Activated CD8-positive, alpha-beta memory T cell treated with anti-CD3 and anti-CD28 coated beads, Interleukin-2, amount 10 ng/mL, durations not matched to agents 7 days and 5 days (primary cell): Measurements from ENCODE around the gene NKD1. TPM values are rescaled to one million over a fixed set of nuclear protein-coding genes. Genes with fewer than 3 reads are reported as not detected.

ENCODE experiments used
- ATAC-seq: fragments of 150-1000 bp; cut with Tn5 transposase; one replicate; pipeline ENCODE4 v1.10.0; 2021; ENCODE audit warnings: moderate library complexity
- CTCF ChIA-PET: fragments of 350-600 bp; sonication (Branson Sonifier 250); formaldehyde crosslinking; loops from one replicate; lab custom pipeline; 2021; ENCODE audit warnings: antibody characterized with exemption; lab: Charles Lee
- DNase-seq: peaks from one replicate; pipeline ENCODE4 v3.0.0-alpha.2; 2020
- H3K27ac Mint-ChIP-seq: one replicate; pipeline ENCODE4 v1.8.0; 2021; ENCODE audit warnings: mild to moderate bottlenecking, mixed read lengths
- H3K27me3 Mint-ChIP-seq: one replicate; pipeline ENCODE4 v1.8.0; 2021; ENCODE audit warnings: mixed read lengths
- H3K36me3 Mint-ChIP-seq: one replicate; pipeline ENCODE4 v1.8.0; 2021; ENCODE audit warnings: mild to moderate bottlenecking, mixed read lengths
- H3K4me1 Mint-ChIP-seq: one replicate; pipeline ENCODE4 v1.8.0; 2021; ENCODE audit warnings: mixed read lengths
- H3K4me3 Mint-ChIP-seq: one replicate; pipeline ENCODE4 v1.8.0; 2021; ENCODE audit warnings: mild to moderate bottlenecking, moderate library complexity, mixed read lengths
- H3K9me3 Mint-ChIP-seq: one replicate; pipeline ENCODE4 v1.8.0; 2022; ENCODE audit warnings: low read depth, mixed read lengths
- total RNA-seq, 2 experiments: library from RNA; stranded (reverse); gene quantifications; one replicate each; pipeline ENCODE4 v1.2.3, GENCODE V29; 2021

The NKD1 gene
- total RNA-seq, 2 experiments from 2014 or later: 0.33 to 2.1 TPM

DNA sequence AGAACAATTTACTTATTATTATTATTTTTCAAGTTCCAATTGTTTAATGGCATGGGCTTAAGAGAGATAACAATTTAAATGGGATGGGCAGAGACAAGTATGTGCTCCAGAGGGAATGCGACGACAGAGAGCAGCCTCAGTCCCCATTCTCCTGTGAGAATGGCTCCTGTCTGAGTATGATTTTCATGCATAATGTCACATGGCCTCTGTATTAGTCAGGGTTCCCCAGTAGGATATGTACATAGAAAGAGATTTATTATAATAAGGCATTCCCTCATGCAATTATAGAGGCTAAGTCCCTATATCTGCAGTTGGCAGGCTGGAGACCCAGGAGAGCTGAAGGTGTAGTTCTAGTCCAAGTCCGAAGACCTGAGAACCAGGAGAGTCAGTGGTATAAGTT is 22.9 kb upstream of the NKD1 start:
- DNase-seq: no peak
- no peaks in the 10 kb centered on the region for H3K4me1 Mint-ChIP-seq
- no peak for ATAC-seq
- no peaks in the 10 kb centered on the region for H3K36me3 Mint-ChIP-seq
- CTCF ChIA-PET: interaction anchor here (0.7 kb wide), 1 partner anchor 11 kb away, joined by 3 read pairs; no protein-coding TSS in a partner anchor
- peaks cover 5% of the 10 kb centered on the region for H3K9me3 Mint-ChIP-seq
- peaks cover 30% of the 10 kb centered on the region for H3K27me3 Mint-ChIP-seq
- H3K4me3 Mint-ChIP-seq: no peak overlapping the region
- no peak overlapping the region for H3K27ac Mint-ChIP-seq

DNA sequence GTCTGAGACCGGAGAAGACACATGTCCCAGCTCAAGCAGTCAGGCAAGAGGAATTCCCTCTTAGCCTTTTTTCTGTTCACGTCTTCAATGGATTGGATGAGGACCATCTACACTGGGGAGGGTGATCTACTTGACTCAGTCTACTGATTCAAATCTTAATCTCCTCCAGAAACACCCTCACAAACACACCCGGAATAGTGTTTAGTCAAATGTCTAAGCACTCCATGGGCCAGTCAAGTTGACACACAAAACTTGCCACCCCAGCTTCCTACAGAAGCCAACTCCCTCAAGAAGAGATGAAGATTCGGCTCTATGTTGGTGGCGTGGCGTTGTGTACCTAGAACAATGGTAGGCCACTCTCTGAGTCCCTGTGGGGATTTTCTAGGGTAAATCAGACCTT is 22.5 kb upstream of the NKD1 start:
- no peaks in the 10 kb centered on the region for H3K4me1 Mint-ChIP-seq
- DNase-seq (no peak), ATAC-seq (no peak)
- no peak overlapping the region for H3K27ac Mint-ChIP-seq
- H3K36me3 Mint-ChIP-seq: no peaks in the 10 kb centered on the region
- H3K27me3 Mint-ChIP-seq: peaks cover 28% of the 10 kb centered on the region
- CTCF ChIA-PET: no interaction called here
- no peak overlapping the region for H3K4me3 Mint-ChIP-seq
- peaks cover 5% of the 10 kb centered on the region for H3K9me3 Mint-ChIP-seq

GRCh38 chr16:50526249-50526648 is 21.9 kb upstream of the NKD1 start:
- no peak for ATAC-seq
- H3K4me3 Mint-ChIP-seq: no peak overlapping the region
- no peaks in the 10 kb centered on the region for H3K36me3 Mint-ChIP-seq
- CTCF ChIA-PET: no interaction called here
- H3K27ac Mint-ChIP-seq: no peak overlapping the region
- DNase-seq: no peak
- H3K27me3 Mint-ChIP-seq: peaks cover 26% of the 10 kb centered on the region
- no peaks in the 10 kb centered on the region for H3K4me1 Mint-ChIP-seq
- H3K9me3 Mint-ChIP-seq: peaks cover 5% of the 10 kb centered on the region

DNA sequence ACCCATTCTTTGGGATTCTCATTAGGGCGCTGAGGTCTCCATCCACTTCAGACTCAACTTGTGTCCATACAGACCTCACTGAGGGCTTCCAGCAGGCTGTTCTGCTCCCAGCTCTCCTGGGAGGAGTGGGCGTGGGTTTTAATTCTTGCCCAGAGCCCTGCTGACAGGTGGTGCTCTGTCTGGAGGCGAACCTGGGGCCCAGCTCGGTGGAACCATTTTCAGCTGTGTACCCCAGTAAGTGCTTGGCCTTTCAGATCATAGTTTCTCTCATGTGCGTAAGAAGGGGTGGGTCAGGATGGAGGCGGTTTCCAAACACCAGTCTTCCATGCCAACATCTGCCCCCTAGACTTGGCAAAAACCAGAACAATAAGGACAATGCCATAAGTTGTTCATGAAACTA is 21.4 kb upstream of the NKD1 start:
- Mint-ChIP-seq H3K9me3 (peaks cover 5% of the 10 kb centered on the region), H3K4me1 (no peaks in the 10 kb centered on the region), H3K36me3 (no peaks in the 10 kb centered on the region), H3K27ac (no peak overlapping the region), H3K4me3 (no peak overlapping the region), H3K27me3 (peaks cover 25% of the 10 kb centered on the region)
- ATAC-seq (no peak), DNase-seq (no peak)
- CTCF ChIA-PET: no interaction called here

GRCh38 chr16:50528820-50529219 is 19.4 kb upstream of the NKD1 start:
- Mint-ChIP-seq H3K27ac (no peak overlapping the region), H3K4me1 (no peaks in the 10 kb centered on the region), H3K27me3 (peaks cover 19% of the 10 kb centered on the region), H3K9me3 (peaks cover 5% of the 10 kb centered on the region), H3K4me3 (no peak overlapping the region), H3K36me3 (no peaks in the 10 kb centered on the region)
- no peak for DNase-seq
- no peak for ATAC-seq
- CTCF ChIA-PET: no interaction called here

GRCh38 chr16:50529334-50529733 is 18.9 kb upstream of the NKD1 start:
- Mint-ChIP-seq H3K9me3 (peaks cover 5% of the 10 kb centered on the region), H3K27me3 (peaks cover 18% of the 10 kb centered on the region), H3K36me3 (no peaks in the 10 kb centered on the region), H3K27ac (no peak overlapping the region), H3K4me3 (no peak overlapping the region), H3K4me1 (no peaks in the 10 kb centered on the region)
- ATAC-seq: no peak
- CTCF ChIA-PET: no interaction called here
- no peak for DNase-seq

DNA sequence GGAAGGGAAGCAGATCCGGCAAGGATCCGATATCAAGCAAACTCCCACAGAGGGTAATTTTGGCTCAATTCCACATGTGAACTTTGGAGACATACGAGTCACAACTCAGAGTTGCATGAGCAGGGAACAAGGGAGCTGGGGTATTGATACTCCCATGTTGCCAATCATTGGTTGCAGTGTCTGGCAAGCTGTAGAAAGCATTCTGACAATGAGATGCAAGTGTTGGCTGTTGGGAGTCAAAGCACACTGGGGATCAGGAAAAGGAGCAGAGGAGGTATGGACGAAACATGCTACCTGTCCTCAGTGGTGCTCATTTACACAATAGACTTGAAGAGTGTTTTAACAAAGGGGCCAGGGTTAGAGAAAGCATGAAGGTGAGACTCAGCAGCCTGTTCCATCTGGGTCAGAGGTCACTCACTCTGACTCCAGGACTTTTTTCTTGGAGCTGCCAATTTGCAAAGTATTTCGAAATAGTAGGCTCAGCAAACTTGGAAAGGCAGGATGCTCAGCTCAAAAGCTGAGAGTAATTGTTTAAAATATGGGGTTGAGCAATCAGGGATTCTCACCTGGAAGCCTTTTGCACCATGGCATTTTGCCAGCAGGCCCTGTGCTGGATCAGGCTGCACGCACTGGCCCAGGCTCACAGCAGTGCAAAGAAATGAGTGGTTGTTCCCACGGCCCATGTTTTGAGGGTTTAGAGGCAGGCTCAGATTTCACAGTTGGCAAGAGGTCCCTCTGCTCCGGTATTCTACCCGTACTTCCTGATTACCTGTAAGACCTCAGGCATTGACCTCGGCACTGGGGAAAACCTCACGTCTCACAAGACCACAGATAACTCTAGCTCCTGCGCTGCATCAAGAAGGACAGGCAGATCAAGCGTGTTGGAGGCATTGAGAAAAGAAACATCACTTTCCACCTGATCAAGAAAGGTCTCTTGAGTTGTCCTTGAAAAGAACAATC is 17.6 kb upstream of the NKD1 start:
- Mint-ChIP-seq H3K9me3 (peaks cover 5% of the 10 kb centered on the region), H3K4me1 (no peaks in the 10 kb centered on the region), H3K36me3 (no peaks in the 10 kb centered on the region), H3K4me3 (no peak overlapping the region), H3K27ac (no peak overlapping the region), H3K27me3 (peaks cover 15% of the 10 kb centered on the region)
- CTCF ChIA-PET: interaction anchor here (1.1 kb wide), 1 partner anchor 20 kb away, joined by 3 read pairs; no protein-coding TSS in a partner anchor
- DNase-seq (no peak), ATAC-seq (no peak)

- no peak for ATAC-seq
- no peak overlapping the region for H3K27ac Mint-ChIP-seq
- CTCF ChIA-PET: interaction anchor here (1.1 kb wide), 1 partner anchor 21 kb away, joined by 3 read pairs; no protein-coding TSS in a partner anchor
- H3K4me1 Mint-ChIP-seq: no peaks in the 10 kb centered on the region
- H3K36me3 Mint-ChIP-seq: no peaks in the 10 kb centered on the region
- peaks cover 5% of the 10 kb centered on the region for H3K9me3 Mint-ChIP-seq
- H3K4me3 Mint-ChIP-seq: no peak overlapping the region
- no peak for DNase-seq
- H3K27me3 Mint-ChIP-seq: peaks cover 15% of the 10 kb centered on the region
These were observed 16.8 kb upstream of the NKD1 start for GRCh38 chr16:50531359-50531758.

GRCh38 chr16:50531901-50532300 is 16.3 kb upstream of the NKD1 start:
- no peak for ATAC-seq
- H3K27ac Mint-ChIP-seq: no peak overlapping the region
- no peaks in the 10 kb centered on the region for H3K36me3 Mint-ChIP-seq
- no peaks in the 10 kb centered on the region for H3K4me1 Mint-ChIP-seq
- no peak overlapping the region for H3K4me3 Mint-ChIP-seq
- CTCF ChIA-PET: interaction anchor here (1.1 kb wide), 1 partner anchor 21 kb away, joined by 3 read pairs; no protein-coding TSS in a partner anchor
- H3K9me3 Mint-ChIP-seq: peaks cover 5% of the 10 kb centered on the region
- DNase-seq: no peak
- peaks cover 15% of the 10 kb centered on the region for H3K27me3 Mint-ChIP-seq

GRCh38 chr16:50532576-50532975 is 15.6 kb upstream of the NKD1 start:
- H3K4me1 Mint-ChIP-seq: no peaks in the 10 kb centered on the region
- CTCF ChIA-PET: no interaction called here
- H3K36me3 Mint-ChIP-seq: no peaks in the 10 kb centered on the region
- ATAC-seq (no peak), DNase-seq (no peak)
- no peak overlapping the region for H3K4me3 Mint-ChIP-seq
- peaks cover 11% of the 10 kb centered on the region for H3K27me3 Mint-ChIP-seq
- peaks cover 5% of the 10 kb centered on the region for H3K9me3 Mint-ChIP-seq
- no peak overlapping the region for H3K27ac Mint-ChIP-seq

- ATAC-seq (no peak), DNase-seq (no peak)
- Mint-ChIP-seq H3K27ac (no peak overlapping the region), H3K4me3 (no peak overlapping the region), H3K36me3 (no peaks in the 10 kb centered on the region), H3K27me3 (peaks cover 9% of the 10 kb centered on the region), H3K9me3 (peaks cover 5% of the 10 kb centered on the region), H3K4me1 (no peaks in the 10 kb centered on the region)
- CTCF ChIA-PET: no interaction called here
These were observed 14.9 kb upstream of the NKD1 start for GRCh38 chr16:50533317-50533716.

DNA sequence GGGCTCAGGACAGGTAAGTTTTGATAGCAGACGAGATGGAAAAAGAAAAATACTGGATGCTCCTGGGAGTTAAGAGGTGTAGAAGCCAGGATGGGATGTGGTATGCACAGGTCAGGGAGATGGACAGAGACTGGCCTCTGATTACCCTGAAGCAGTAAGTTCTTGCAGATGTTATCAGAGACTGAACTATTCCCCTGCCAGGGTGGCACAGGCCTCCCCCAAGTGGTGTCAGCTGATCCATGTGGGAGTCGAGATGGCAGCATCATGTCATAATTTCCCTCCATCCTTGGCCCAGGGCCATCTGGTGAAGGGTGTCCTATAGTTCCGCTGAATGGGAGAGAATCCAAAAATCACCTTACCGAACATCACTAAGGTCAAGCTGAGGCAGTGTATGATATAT is 14.1 kb upstream of the NKD1 start:
- ATAC-seq (no peak), DNase-seq (no peak)
- Mint-ChIP-seq H3K4me1 (no peaks in the 10 kb centered on the region), H3K4me3 (no peak overlapping the region), H3K36me3 (no peaks in the 10 kb centered on the region), H3K27ac (no peak overlapping the region), H3K27me3 (peaks cover 4% of the 10 kb centered on the region), H3K9me3 (peaks cover 2% of the 10 kb centered on the region)
- CTCF ChIA-PET: no interaction called here

- Mint-ChIP-seq H3K27ac (no peak overlapping the region), H3K27me3 (peaks cover 4% of the 10 kb centered on the region), H3K4me1 (no peaks in the 10 kb centered on the region), H3K9me3 (peaks cover under 1% of the 10 kb centered on the region), H3K4me3 (no peak overlapping the region), H3K36me3 (no peaks in the 10 kb centered on the region)
- no peak for ATAC-seq
- CTCF ChIA-PET: no interaction called here
- DNase-seq: no peak
These were observed 13.6 kb upstream of the NKD1 start for GRCh38 chr16:50534556-50534955.

- Mint-ChIP-seq H3K9me3 (no peaks in the 10 kb centered on the region), H3K27me3 (peaks cover 4% of the 10 kb centered on the region), H3K4me1 (no peaks in the 10 kb centered on the region), H3K4me3 (no peak overlapping the region), H3K27ac (no peak overlapping the region), H3K36me3 (no peaks in the 10 kb centered on the region)
- CTCF ChIA-PET: no interaction called here
- ATAC-seq: no peak
- DNase-seq: no peak
These were observed 13.2 kb upstream of the NKD1 start for GRCh38 chr16:50534958-50535357.
